Measurements from ENCODE around the gene CCR1.

GRCh38 chr3:46163556-46164041 is 44.5 kb downstream of the CCR1 start:
- TF ChIP-seq EP300 (IDR thresholded peaks at IDR 0.05; ENCODE audit: borderline replicate concordance in 1 of 2, low read depth in 1 of 2, low read length in 1 of 2) (no peak), POLR2AphosphoS5 (IDR thresholded peaks at IDR 0.05; ENCODE audit: low read depth, low read length) (no peak), TCF12 (IDR thresholded peaks at IDR 0.05) (no peak), RAD21 (IDR thresholded peaks at IDR 0.05; ENCODE audit: low read length) (no peak)
- TF ChIP-seq, protein P1, sequence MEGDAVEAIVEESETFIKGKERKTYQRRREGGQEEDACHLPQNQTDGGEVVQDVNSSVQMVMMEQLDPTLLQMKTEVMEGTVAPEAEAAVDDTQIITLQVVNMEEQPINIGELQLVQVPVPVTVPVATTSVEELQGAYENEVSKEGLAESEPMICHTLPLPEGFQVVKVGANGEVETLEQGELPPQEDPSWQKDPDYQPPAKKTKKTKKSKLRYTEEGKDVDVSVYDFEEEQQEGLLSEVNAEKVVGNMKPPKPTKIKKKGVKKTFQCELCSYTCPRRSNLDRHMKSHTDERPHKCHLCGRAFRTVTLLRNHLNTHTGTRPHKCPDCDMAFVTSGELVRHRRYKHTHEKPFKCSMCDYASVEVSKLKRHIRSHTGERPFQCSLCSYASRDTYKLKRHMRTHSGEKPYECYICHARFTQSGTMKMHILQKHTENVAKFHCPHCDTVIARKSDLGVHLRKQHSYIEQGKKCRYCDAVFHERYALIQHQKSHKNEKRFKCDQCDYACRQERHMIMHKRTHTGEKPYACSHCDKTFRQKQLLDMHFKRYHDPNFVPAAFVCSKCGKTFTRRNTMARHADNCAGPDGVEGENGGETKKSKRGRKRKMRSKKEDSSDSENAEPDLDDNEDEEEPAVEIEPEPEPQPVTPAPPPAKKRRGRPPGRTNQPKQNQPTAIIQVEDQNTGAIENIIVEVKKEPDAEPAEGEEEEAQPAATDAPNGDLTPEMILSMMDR (IDR thresholded peaks at IDR 0.05), result no peak

All from SK-N-SH (cell line).